NCI-H510A (cell line): Measurements from ENCODE around the gene PLEKHG5.

Source experiments
- DNase-seq: peaks from one replicate; lab custom pipeline; 2025; lab: John Stamatoyannopoulos, UW

Gene PLEKHG5

GRCh38 chr1:6491480-6491962 lies at the start of gene PLEKHG5:
PLEKHG5 (minus strand) TSS chr1:6491667; CDS start chr1:6477571, 14,096 bp downstream.
- no peak for DNase-seq

- DNase-seq: no peak
Observed at GRCh38 chr1:6538956-6539355, 47.5 kb upstream of the PLEKHG5 start.

- DNase-seq: no peak
Observed at GRCh38 chr1:6536291-6536690, 44.8 kb upstream of the PLEKHG5 start.

GRCh38 chr1:6535214-6535613 lies 43.7 kb upstream of the PLEKHG5 start:
- no peak for DNase-seq

- no peak for DNase-seq
Observed at GRCh38 chr1:6534248-6534822, 42.9 kb upstream of the PLEKHG5 start.

GRCh38 chr1:6531996-6532395 lies 40.5 kb upstream of the PLEKHG5 start:
- DNase-seq: no peak

- DNase-seq: no peak
Observed at GRCh38 chr1:6530504-6531160, 39.2 kb upstream of the PLEKHG5 start.

GRCh38 chr1:6528492-6528891 lies 37.0 kb upstream of the PLEKHG5 start:
- DNase-seq: no peak

- DNase-seq: no peak
Observed at GRCh38 chr1:6526316-6526715, 34.8 kb upstream of the PLEKHG5 start.

- DNase-seq: no peak
Observed at GRCh38 chr1:6523566-6523965, 32.1 kb upstream of the PLEKHG5 start.

GRCh38 chr1:6521536-6521935 lies 30.1 kb upstream of the PLEKHG5 start:
- DNase-seq: no peak

- DNase-seq: no peak
Observed at GRCh38 chr1:6519935-6520671, 28.6 kb upstream of the PLEKHG5 start.

- no peak for DNase-seq
Observed at GRCh38 chr1:6519491-6519934, 28.0 kb upstream of the PLEKHG5 start.

- no peak for DNase-seq
Observed at GRCh38 chr1:6517435-6517851, 26.0 kb upstream of the PLEKHG5 start.

GRCh38 chr1:6515771-6516170 lies 24.3 kb upstream of the PLEKHG5 start:
- DNase-seq: no peak

GRCh38 chr1:6513320-6513801 lies 21.9 kb upstream of the PLEKHG5 start:
- DNase-seq: no peak

- DNase-seq: no peak
Observed at GRCh38 chr1:6512908-6513280, 21.4 kb upstream of the PLEKHG5 start.

- DNase-seq: no peak
Observed at GRCh38 chr1:6512245-6512907, 20.9 kb upstream of the PLEKHG5 start.

- no peak for DNase-seq
Observed at GRCh38 chr1:6511561-6512244, 20.2 kb upstream of the PLEKHG5 start.

GRCh38 chr1:6511056-6511455 lies 19.6 kb upstream of the PLEKHG5 start:
- DNase-seq: no peak

GRCh38 chr1:6510493-6510892 lies 19.0 kb upstream of the PLEKHG5 start:
- no peak for DNase-seq

- no peak for DNase-seq
Observed at GRCh38 chr1:6509919-6510291, 18.4 kb upstream of the PLEKHG5 start.
